CD8-positive, alpha-beta memory T cell (primary cell): ENCODE results near the gene SLC43A2. TPM values are rescaled to one million over a fixed set of nuclear protein-coding genes. Genes with fewer than 3 reads are reported as not detected.
"Not testable (repeated sequence)": the region's sequence is repeated elsewhere in the genome, so short reads cannot be mapped to it uniquely, and the experiment has no call there.

Source experiments
- CTCF ChIA-PET: fragments of 350-600 bp; sonication (Branson Sonifier 250); formaldehyde crosslinking; loops from one replicate; lab custom pipeline; 2021; ENCODE audit warnings: antibody characterized with exemption; lab: Charles Lee
- POLR2A ChIA-PET: fragments of 350-600 bp; sonication (Branson Sonifier 250); formaldehyde crosslinking; loops from one replicate; lab custom pipeline; 2021; ENCODE audit warnings: antibody characterized with exemption; lab: Charles Lee
- DNase-seq, 5 donors: peaks; one replicate each; pipeline versions ENCODE4 v3.0.0 to v3.0.0-alpha.2; 2020 to 2022; ENCODE audit warnings: mixed read lengths in 1 of 5
- H3K27ac ChIP-seq: one replicate; pipeline ENCODE4 v1.7.0; 2013; ENCODE audit warnings: low read depth, mild to moderate bottlenecking, low read length, moderate library complexity
- H3K27me3 ChIP-seq: 2 replicates; pipeline ENCODE4 v1.7.0; 2013; ENCODE audit warnings: low read length, mild to moderate bottlenecking; ENCODE audit not compliant: insufficient read depth, poor library complexity, severe bottlenecking
- H3K36me3 ChIP-seq: 2 replicates; pipeline ENCODE4 v1.7.0; 2013; ENCODE audit warnings: mild to moderate bottlenecking, low read length, moderate library complexity; ENCODE audit not compliant: insufficient read depth
- H3K4me1 ChIP-seq: 2 replicates; pipeline ENCODE4 v1.7.0; 2013; ENCODE audit warnings: mild to moderate bottlenecking, low read length, moderate library complexity; ENCODE audit not compliant: insufficient read depth
- H3K4me3 ChIP-seq: 2 replicates; pipeline ENCODE4 v1.7.0; 2013; ENCODE audit warnings: mild to moderate bottlenecking, low read length
- H3K9me3 ChIP-seq: 2 replicates; pipeline ENCODE4 v1.7.0; 2013; ENCODE audit warnings: mild to moderate bottlenecking, low read length
- H3K27ac Mint-ChIP-seq, 8 donors: one replicate each; pipeline ENCODE4 v1.8.0; 2020 to 2021; ENCODE audit warnings: mixed read lengths in 8 of 8, mild to moderate bottlenecking in 6 of 8, inconsistent platforms in 3 of 8, moderate library complexity in 3 of 8
- H3K27me3 Mint-ChIP-seq, 2 donors: one replicate each; pipeline ENCODE4 v1.8.0; 2020 to 2021; ENCODE audit warnings: mixed read lengths in 2 of 2, mild to moderate bottlenecking in 1 of 2, moderate library complexity in 1 of 2
- H3K36me3 Mint-ChIP-seq, 3 donors: one replicate each; pipeline ENCODE4 v1.8.0; 2020 to 2021; ENCODE audit warnings: mixed read lengths in 3 of 3, inconsistent platforms in 1 of 3, mild to moderate bottlenecking in 1 of 3
- H3K4me1 Mint-ChIP-seq, 3 donors: one replicate each; pipeline ENCODE4 v1.8.0; 2020 to 2021; ENCODE audit warnings: mixed read lengths in 3 of 3, inconsistent platforms in 1 of 3, mild to moderate bottlenecking in 1 of 3
- H3K4me3 Mint-ChIP-seq, 7 donors: one replicate each; pipeline ENCODE4 v1.8.0; 2020 to 2021; ENCODE audit warnings: mixed read lengths in 7 of 7, mild to moderate bottlenecking in 6 of 7, moderate library complexity in 4 of 7, inconsistent platforms in 2 of 7
- H3K9me3 Mint-ChIP-seq, 5 donors: one replicate each; pipeline ENCODE4 v1.8.0; 2020 to 2022; ENCODE audit warnings: mixed read lengths in 5 of 5, mild to moderate bottlenecking in 3 of 5, moderate library complexity in 2 of 5, inconsistent platforms in 1 of 5
- polyA plus RNA-seq: library from polyadenylated mRNA; unstranded; fragments of 300-500 nt; fragmentation: Illumina TruSeq; gene quantifications from one replicate; pipeline ENCODE4 v1.2.3, GENCODE V29; 2021
- total RNA-seq, 2 experiments: library from RNA; stranded (reverse); gene quantifications; one replicate each; pipeline ENCODE4 v1.2.3, GENCODE V29; 2021

The SLC43A2 gene
- total and polyA plus RNA-seq, 3 experiments from 2014 or later, result 1.6 to 10.2 (median 9.0) TPM

DNA sequence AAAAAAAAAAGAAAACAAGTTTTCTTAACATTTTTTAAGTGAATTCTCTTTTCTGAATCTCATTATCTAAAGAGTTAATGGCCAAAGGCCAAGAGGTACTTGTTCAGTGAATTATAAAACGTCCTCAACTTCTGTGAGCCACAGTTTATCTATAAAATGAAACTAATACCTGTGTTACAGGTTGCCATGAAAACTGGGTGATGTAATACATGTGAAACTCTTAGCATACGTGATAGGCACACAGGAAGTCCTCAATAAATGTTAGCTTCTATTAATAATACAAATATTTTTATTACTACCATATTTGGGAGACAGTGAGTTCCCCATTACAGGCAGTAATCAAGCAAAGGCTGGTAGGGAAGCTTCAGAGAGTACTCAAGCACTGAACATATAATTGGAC lies 98.8 kb downstream of the SLC43A2 start:
- DNase-seq, result no peak
- Mint-ChIP-seq H3K4me1 (peaks cover 9 to 16% (median 16%) of the 10 kb centered on the region in 3 donors), H3K36me3 (peaks cover 0 to 59% (median 8%) of the 10 kb centered on the region in 3 donors), H3K4me3 (no peak overlapping the region), H3K27me3 (no peaks in the 10 kb centered on the region), H3K27ac (no peak overlapping the region), H3K9me3 (no peaks in the 10 kb centered on the region)
- H3K27ac ChIP-seq, result no peak overlapping the region
- peaks cover 11% of the 10 kb centered on the region for H3K36me3 ChIP-seq
- H3K9me3 ChIP-seq, result no peaks in the 10 kb centered on the region
- CTCF ChIA-PET, result no interaction called here
- H3K27me3 ChIP-seq, result no peaks in the 10 kb centered on the region
- POLR2A ChIA-PET, result no interaction called here
- H3K4me1 ChIP-seq, result peaks cover 6% of the 10 kb centered on the region
- no peak overlapping the region for H3K4me3 ChIP-seq

DNA sequence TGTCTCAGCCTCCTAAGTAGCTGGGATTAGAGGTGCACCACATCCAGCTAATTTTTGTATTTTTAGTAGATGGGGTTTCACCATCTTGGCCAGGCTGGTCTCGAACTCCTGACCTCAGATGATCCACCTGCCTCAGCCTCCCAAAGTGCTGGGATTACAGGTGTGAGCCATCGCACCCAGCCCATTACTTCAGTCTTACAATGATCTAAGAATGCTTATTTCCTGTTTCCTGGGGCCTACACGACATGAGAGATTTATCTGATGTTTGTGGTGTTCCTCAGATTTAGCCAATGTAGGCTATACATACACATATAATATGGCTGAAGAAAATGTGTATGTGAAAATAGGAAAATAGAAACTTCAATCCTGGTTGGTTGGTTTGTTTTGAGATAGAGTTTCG lies 101.8 kb downstream of the SLC43A2 start:
- H3K4me1 ChIP-seq, H3K27ac ChIP-seq, CTCF ChIA-PET, H3K27me3 ChIP-seq, H3K27me3 Mint-ChIP-seq, H3K9me3 Mint-ChIP-seq, H3K4me3 ChIP-seq, H3K36me3 ChIP-seq, H3K9me3 ChIP-seq: not testable (repeated sequence)
- Mint-ChIP-seq H3K4me3 (peak overlapping the region in 1 of 7 donors; percentile 18), H3K27ac (peak overlapping the region; percentile 19 to 85 (median 58)), H3K36me3 (peaks cover 0 to 40% (median 6%) of the 10 kb centered on the region in 3 donors), H3K4me1 (peaks cover 9 to 16% (median 16%) of the 10 kb centered on the region in 3 donors)
- POLR2A ChIA-PET, result interaction anchor here (1.3 kb wide), 1 partner anchor 11 kb away, joined by 5 read pairs; the partner anchor contains the start of gene INPP5K
- DNase-seq, result peak in 1 of 5 donors; percentile 15

GRCh38 chr17:1522626-1523025 lies 106.0 kb downstream of the SLC43A2 start:
- Histone ChIP-seq H3K27ac (no peak overlapping the region), H3K9me3 (no peaks in the 10 kb centered on the region), H3K4me1 (peaks cover 9% of the 10 kb centered on the region), H3K4me3 (no peak overlapping the region), H3K27me3 (no peaks in the 10 kb centered on the region), H3K36me3 (no peaks in the 10 kb centered on the region)
- Mint-ChIP-seq H3K27ac (peak overlapping the region in 3 of 8 donors; percentile 30 to 50 (median 32)), H3K27me3 (no peaks in the 10 kb centered on the region), H3K36me3 (peaks cover 0 to 27% (median 6%) of the 10 kb centered on the region in 3 donors), H3K9me3 (no peaks in the 10 kb centered on the region), H3K4me1 (peaks cover 11 to 20% (median 19%) of the 10 kb centered on the region in 3 donors), H3K4me3 (no peak overlapping the region)
- ChIA-PET CTCF (no interaction called here), POLR2A (no interaction called here)
- DNase-seq, result no peak

- ChIA-PET POLR2A (no interaction called here), CTCF (interaction anchor here (1.0 kb wide), 1 partner anchor 156 kb away, joined by 3 read pairs; no protein-coding TSS in a partner anchor)
- H3K27ac Mint-ChIP-seq, result peak overlapping the region in 2 of 8 donors; percentile 39 to 55
Observed at GRCh38 chr17:1521086-1521640, 107.5 kb downstream of the SLC43A2 start.

DNA sequence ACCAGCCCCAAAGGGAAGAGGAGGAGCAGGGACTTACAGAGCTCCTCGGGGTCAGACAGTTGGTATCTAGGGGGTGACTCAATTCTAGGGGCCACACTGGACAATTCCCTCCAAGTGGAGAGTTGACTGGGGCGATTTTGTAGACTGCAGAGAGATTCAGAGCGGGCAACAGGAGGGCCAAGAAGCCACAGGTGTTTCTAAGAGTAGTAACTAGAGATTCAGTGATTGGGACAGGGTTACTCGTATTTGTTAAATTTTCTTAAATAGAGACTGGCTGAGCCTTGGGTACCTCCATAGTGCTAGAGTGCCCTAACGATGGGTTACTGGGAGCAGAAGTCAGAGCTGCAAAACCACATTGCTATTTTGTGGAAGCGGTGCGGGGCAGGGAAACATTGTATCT lies 109.0 kb downstream of the SLC43A2 start:
- no peak overlapping the region for H3K4me3 ChIP-seq
- CTCF ChIA-PET, result interaction anchor here (1.0 to 3.2 kb wide), 2 partner anchors 154 to 261 kb away, joined by 5 to 15 read pairs; no protein-coding TSS in a partner anchor
- no peaks in the 10 kb centered on the region for H3K9me3 ChIP-seq
- POLR2A ChIA-PET, result no interaction called here
- peaks cover 16% of the 10 kb centered on the region for H3K4me1 ChIP-seq
- Mint-ChIP-seq H3K36me3 (peaks cover 0 to 30% (median 6%) of the 10 kb centered on the region in 3 donors), H3K27ac (peak overlapping the region in 5 of 8 donors; percentile 10 to 94 (median 26)), H3K9me3 (no peaks in the 10 kb centered on the region), H3K27me3 (no peaks in the 10 kb centered on the region), H3K4me1 (peaks cover 14 to 22% (median 19%) of the 10 kb centered on the region in 3 donors), H3K4me3 (peak overlapping the region in 3 of 7 donors; percentile 9 to 80 (median 13))
- no peaks in the 10 kb centered on the region for H3K27me3 ChIP-seq
- no peaks in the 10 kb centered on the region for H3K36me3 ChIP-seq
- DNase-seq, result no peak
- no peak overlapping the region for H3K27ac ChIP-seq

More at GRCh38 chr17:1521086-1521640, 107.5 kb downstream of the SLC43A2 start:
- peaks cover 6% of the 10 kb centered on the region for H3K4me1 ChIP-seq
- peaks cover 4 to 14% (median 11%) of the 10 kb centered on the region in 3 donors for H3K4me1 Mint-ChIP-seq
- no peak overlapping the region for H3K4me3 ChIP-seq
- DNase-seq, result no peak
- H3K27ac ChIP-seq, result no peak overlapping the region
- no peaks in the 10 kb centered on the region for H3K36me3 ChIP-seq
- peaks cover 0 to 26% (median 6%) of the 10 kb centered on the region in 3 donors for H3K36me3 Mint-ChIP-seq
- H3K9me3 ChIP-seq, result no peaks in the 10 kb centered on the region
- no peaks in the 10 kb centered on the region for H3K27me3 Mint-ChIP-seq
- H3K4me3 Mint-ChIP-seq, result peak overlapping the region in 1 of 7 donors; percentile 40
- H3K9me3 Mint-ChIP-seq, result no peaks in the 10 kb centered on the region
- no peaks in the 10 kb centered on the region for H3K27me3 ChIP-seq

Other genes starting within 250 kb of the SLC43A2 start
- gene YWHAE, start 228.6 kb downstream of the SLC43A2 start, total RNA-seq, result 100 to 1,000 TPM; 579 to 596 TPM
- 44.0 TPM for gene YWHAE, start 228.6 kb downstream of the SLC43A2 start, polyA plus RNA-seq
- 10 to 100 TPM; 25.3 to 28.8 TPM for gene CRK, start 172.6 kb downstream of the SLC43A2 start, total RNA-seq
- gene CRK, start 172.6 kb downstream of the SLC43A2 start, polyA plus RNA-seq, result 24.6 TPM
- 10 to 100 TPM; 36.6 to 36.9 TPM for gene MYO1C, start 136.1 kb downstream of the SLC43A2 start, total RNA-seq
- 5.7 TPM for gene MYO1C, start 136.1 kb downstream of the SLC43A2 start, polyA plus RNA-seq
- gene INPP5K, start 112.2 kb downstream of the SLC43A2 start, total RNA-seq, result 10 to 100 TPM; 29.5 to 31.9 TPM
- gene INPP5K, start 112.2 kb downstream of the SLC43A2 start, polyA plus RNA-seq, result 80.2 TPM
- 10 to 100 TPM; 80.5 to 85.0 TPM for gene PITPNA, start 66.0 kb downstream of the SLC43A2 start, total RNA-seq
- 39.6 TPM for gene PITPNA, start 66.0 kb downstream of the SLC43A2 start, polyA plus RNA-seq
- under 1 TPM; 0.71 to 0.94 TPM for gene SCARF1, start 16.9 kb upstream of the SLC43A2 start, total RNA-seq
- 0.39 TPM for gene SCARF1, start 16.9 kb upstream of the SLC43A2 start, polyA plus RNA-seq
- gene RILP, start 21.0 kb upstream of the SLC43A2 start, total RNA-seq, result 1 to 10 TPM; 2.1 to 3.0 TPM
- gene RILP, start 21.0 kb upstream of the SLC43A2 start, polyA plus RNA-seq, result 3.7 TPM
- gene PRPF8, start 56.0 kb upstream of the SLC43A2 start, total RNA-seq, result 100 to 1,000 TPM; 430 to 447 TPM
- 209 TPM for gene PRPF8, start 56.0 kb upstream of the SLC43A2 start, polyA plus RNA-seq
- under 1 TPM; 0.09 to 0.22 TPM for gene TLCD2, start 81.5 kb upstream of the SLC43A2 start, total RNA-seq
- gene TLCD2, start 81.5 kb upstream of the SLC43A2 start, polyA plus RNA-seq, result 0.32 TPM
- gene WDR81, start 95.9 kb upstream of the SLC43A2 start, total RNA-seq, result 10 to 100 TPM; 21.1 to 23.7 TPM
- gene WDR81, start 95.9 kb upstream of the SLC43A2 start, polyA plus RNA-seq, result 20.4 TPM
- gene SERPINF2, start 114.0 kb upstream of the SLC43A2 start, total RNA-seq, result under 1 TPM; 0.13 to 0.33 TPM
- not detected for gene SERPINF2, start 114.0 kb upstream of the SLC43A2 start, polyA plus RNA-seq
- 1 to 10 TPM; 1.2 to 2.1 TPM for gene SERPINF1, start 133.2 kb upstream of the SLC43A2 start, total RNA-seq
- gene SERPINF1, start 133.2 kb upstream of the SLC43A2 start, polyA plus RNA-seq, result 2.4 TPM
- gene SMYD4, start 201.1 kb upstream of the SLC43A2 start, total RNA-seq, result 10 to 100 TPM; 18.7 to 20.1 TPM
- 16.4 TPM for gene SMYD4, start 201.1 kb upstream of the SLC43A2 start, polyA plus RNA-seq
- 100 to 1,000 TPM; 168 to 192 TPM for gene RPA1, start 201.2 kb upstream of the SLC43A2 start, total RNA-seq
- gene RPA1, start 201.2 kb upstream of the SLC43A2 start, polyA plus RNA-seq, result 92.3 TPM